ENCODE measurements around the gene MLLT3. TPM values are rescaled to one million over a fixed set of nuclear protein-coding genes. Genes with fewer than 3 reads are reported as not detected.
A peak's percentile ranks its signal among the peaks of the same experiment; 100 is the strongest.

The MLLT3 gene
- 10 to 100 TPM; 10.2 to 15.3 (median 14.5) TPM for total RNA-seq

- Histone ChIP-seq H3K36me3 (no peaks in the 10 kb centered on the region), H3K27me3 (no peaks in the 10 kb centered on the region), H3K4me3 (peak within 1 kb of the TSS; percentile 84 to 90 (median 85)), H3K27ac (peak within 1 kb of the TSS; percentile 82 to 89 (median 86)), H3K9me3 (no peaks in the 10 kb centered on the region), H3K4me1 (peaks cover 0 to 43% (median 11%) of the 10 kb centered on the region in 4 donors)
- 0 to 1% methylated on average over 26 to 41 of the region's 41 CpGs for WGBS, 2 donors
- peak; percentile 55 to 73 for TF ChIP-seq POLR2A (IDR thresholded peaks at IDR 0.05)
- no peak for TF ChIP-seq CTCF (IDR thresholded peaks at IDR 0.05)
- TF ChIP-seq EP300 (IDR thresholded peaks at IDR 0.05), result peak in 1 of 2 donors; percentile 91
- peak; percentile 87 for DNase-seq (ENCODE audit: low spot score in 2 of 2)
Measured at GRCh38 chr9:20622330-20623020, at the start of gene MLLT3. MLLT3 (minus strand) TSS chr9:20622499.

GRCh38 chr9:20671635-20672034 is 49.3 kb upstream of the MLLT3 start:
- Histone ChIP-seq H3K36me3 (no peaks in the 10 kb centered on the region), H3K9me3 (no peaks in the 10 kb centered on the region), H3K27ac (no peak overlapping the region), H3K27me3 (no peaks in the 10 kb centered on the region), H3K4me1 (no peaks in the 10 kb centered on the region), H3K4me3 (no peak overlapping the region)
- no peak for TF ChIP-seq CTCF (IDR thresholded peaks at IDR 0.05)
- TF ChIP-seq EP300 (IDR thresholded peaks at IDR 0.05), result no peak
- TF ChIP-seq POLR2A (IDR thresholded peaks at IDR 0.05), result no peak
- WGBS, 2 donors, result 72 to 93% methylated on average over 4 of the region's 4 CpGs
- DNase-seq (ENCODE audit: low spot score in 2 of 2), result no peak

GRCh38 chr9:20670395-20670794 is 48.1 kb upstream of the MLLT3 start:
- Histone ChIP-seq H3K4me3 (no peak overlapping the region), H3K4me1 (no peaks in the 10 kb centered on the region), H3K27ac (no peak overlapping the region), H3K36me3 (no peaks in the 10 kb centered on the region), H3K27me3 (no peaks in the 10 kb centered on the region), H3K9me3 (no peaks in the 10 kb centered on the region)
- DNase-seq (ENCODE audit: low spot score in 2 of 2), result no peak
- 62 to 68% methylated on average over 6 of the region's 6 CpGs for WGBS, 2 donors
- TF ChIP-seq EP300 (IDR thresholded peaks at IDR 0.05), result no peak

GRCh38 chr9:20664501-20664900 is 42.2 kb upstream of the MLLT3 start:
- 84 to 85% methylated on average over 3 of the region's 3 CpGs for WGBS, 2 donors
- H3K9me3 ChIP-seq, result no peaks in the 10 kb centered on the region
- no peak overlapping the region for H3K27ac ChIP-seq
- H3K4me1 ChIP-seq, result no peaks in the 10 kb centered on the region
- no peak for TF ChIP-seq POLR2A (IDR thresholded peaks at IDR 0.05)
- H3K27me3 ChIP-seq, result no peaks in the 10 kb centered on the region
- no peaks in the 10 kb centered on the region for H3K36me3 ChIP-seq
- H3K4me3 ChIP-seq, result no peak overlapping the region
- DNase-seq (ENCODE audit: low spot score in 2 of 2), result no peak

- TF ChIP-seq EP300 (IDR thresholded peaks at IDR 0.05) (no peak), CTCF (IDR thresholded peaks at IDR 0.05) (no peak), POLR2A (IDR thresholded peaks at IDR 0.05) (no peak)
- no peaks in the 10 kb centered on the region for H3K9me3 ChIP-seq
- no peak overlapping the region for H3K27ac ChIP-seq
- H3K4me3 ChIP-seq, result no peak overlapping the region
- no peaks in the 10 kb centered on the region for H3K36me3 ChIP-seq
- H3K4me1 ChIP-seq, result no peaks in the 10 kb centered on the region
- peaks cover 0 to 4% of the 10 kb centered on the region in 2 donors for H3K27me3 ChIP-seq
- WGBS, 2 donors, result 97 to 100% methylated on average over 2 of the region's 2 CpGs
- no peak for DNase-seq (ENCODE audit: low spot score in 2 of 2)
Measured at GRCh38 chr9:20663133-20663532, 40.8 kb upstream of the MLLT3 start.

- DNase-seq (ENCODE audit: low spot score in 2 of 2), result no peak
- Histone ChIP-seq H3K27ac (no peak overlapping the region), H3K27me3 (peaks cover 0 to 4% of the 10 kb centered on the region in 2 donors), H3K9me3 (no peaks in the 10 kb centered on the region), H3K4me3 (no peak overlapping the region), H3K36me3 (no peaks in the 10 kb centered on the region), H3K4me1 (no peaks in the 10 kb centered on the region)
- TF ChIP-seq EP300 (IDR thresholded peaks at IDR 0.05), result no peak
- no peak for TF ChIP-seq POLR2A (IDR thresholded peaks at IDR 0.05)
- TF ChIP-seq CTCF (IDR thresholded peaks at IDR 0.05), result no peak
- WGBS, 2 donors, result 44 to 52% methylated on average over 3 of the region's 3 CpGs
Measured at GRCh38 chr9:20662156-20662555, 39.9 kb upstream of the MLLT3 start.
